PC-9 (cell line): ENCODE measurements around the gene SCN8A. TPM values are rescaled to one million over a fixed set of nuclear protein-coding genes. Genes with fewer than 3 reads are reported as not detected.

ENCODE experiments used
- BruUV-seq: library from RNA; stranded (reverse); fragments of 400-500 nt; replicated peaks from 2 replicates; lab custom pipeline; 2021; lab: Mats Ljungman, UMichigan
- CTCF ChIA-PET: fragments of 300-600 bp; sonication (Branson Sonifier 250); formaldehyde crosslinking; loops from one replicate; lab custom pipeline; 2022; ENCODE audit warnings: antibody characterized with exemption; lab: Charles Lee
- POLR2A ChIA-PET: fragments of 300-600 bp; sonication (Branson Sonifier 250); formaldehyde crosslinking; loops from one replicate; lab custom pipeline; 2022; ENCODE audit warnings: antibody characterized with exemption; ENCODE audit not compliant: unreplicated experiment; lab: Charles Lee
- DNase-seq, 2 experiments: peaks; one replicate each; pipeline versions ENCODE4 v3.0.0 to v3.0.0-alpha.2; 2015 to 2022; ENCODE audit warnings: mixed read lengths in 1 of 2
- H2AFZ ChIP-seq: fragments of 200-600 bp; sonication (generic); 2 replicates; pipeline ENCODE4 v1.8.1; 2017; ENCODE audit warnings: antibody characterized with exemption
- H3F3A ChIP-seq: fragments of 200-600 bp; sonication (generic); 2 replicates; pipeline ENCODE4 v1.8.1; 2017; ENCODE audit warnings: antibody characterized with exemption, mild to moderate bottlenecking, low read depth; ENCODE audit not compliant: insufficient read depth
- H3K27ac ChIP-seq: fragments of 200-600 bp; sonication (generic); 2 replicates; pipeline ENCODE4 v1.6.1; 2016; ENCODE audit warnings: mixed run types
- H3K27me3 ChIP-seq: fragments of 200-600 bp; sonication (generic); 2 replicates; pipeline ENCODE4 v1.6.1; 2016; ENCODE audit warnings: low read depth, mixed run types; ENCODE audit not compliant: insufficient read depth
- H3K36me3 ChIP-seq: fragments of 200-600 bp; sonication (generic); 2 replicates; pipeline ENCODE4 v1.6.1; 2016; ENCODE audit warnings: low read depth, mixed run types
- H3K4me1 ChIP-seq: fragments of 200-600 bp; sonication (generic); replicated peaks from 2 replicates; pipeline ENCODE4 v1.6.1; 2016; ENCODE audit warnings: mixed run types; ENCODE audit not compliant: insufficient read depth
- H3K4me2 ChIP-seq: fragments of 200-600 bp; sonication (generic); 2 replicates; pipeline ENCODE4 v1.6.1; 2017; ENCODE audit warnings: mixed run types
- H3K4me3 ChIP-seq: fragments of 200-600 bp; sonication (generic); 2 replicates; pipeline ENCODE4 v1.6.1; 2016; ENCODE audit warnings: mixed run types
- H3K79me2 ChIP-seq: fragments of 200-600 bp; sonication (generic); 2 replicates; pipeline ENCODE4 v1.6.1; 2017; ENCODE audit warnings: low read depth, mixed run types
- H3K9me2 ChIP-seq: fragments of 200-600 bp; sonication (generic); 2 replicates; pipeline ENCODE4 v1.8.1; 2017; ENCODE audit warnings: mild to moderate bottlenecking; ENCODE audit not compliant: insufficient read depth
- H3K9me3 ChIP-seq: fragments of 200-600 bp; sonication (generic); 2 replicates; pipeline ENCODE4 v1.8.1; 2016; ENCODE audit warnings: low read depth; ENCODE audit not compliant: insufficient read depth
- H4K20me1 ChIP-seq: fragments of 200-600 bp; sonication (generic); 2 replicates; pipeline ENCODE4 v1.8.1; 2017; ENCODE audit not compliant: insufficient read depth
- EZH2 ChIP-seq: fragments of 200-600 bp; sonication (generic); IDR thresholded peaks from 2 replicates; pipeline ENCODE4 v1.8.0; 2017; ENCODE audit warnings: antibody characterized with exemption, low read depth
- intact Hi-C: fragments of 100-400 bp; cut with micrococcal nuclease; formaldehyde crosslinking; loops from one replicate; pipeline ENCODE4 v1.10.0; 2022; ENCODE audit not compliant: unreplicated experiment
- total RNA-seq: library from RNA; stranded (reverse); gene quantifications from 2 replicates; pipeline ENCODE4 v1.2.3, GENCODE V29; 2021
- TF ChIP-seq, protein P1 (sequence below): fragments of 200-600 bp; sonication (generic); conservative IDR thresholded peaks from 2 replicates; pipeline ENCODE4 v1.6.1; 2017; ENCODE audit warnings: mixed run types, antibody characterized with exemption, mild to moderate bottlenecking, moderate library complexity

SCN8A gene
- total RNA-seq, 1 experiment from 2014 or later = 0.17 TPM

DNA sequence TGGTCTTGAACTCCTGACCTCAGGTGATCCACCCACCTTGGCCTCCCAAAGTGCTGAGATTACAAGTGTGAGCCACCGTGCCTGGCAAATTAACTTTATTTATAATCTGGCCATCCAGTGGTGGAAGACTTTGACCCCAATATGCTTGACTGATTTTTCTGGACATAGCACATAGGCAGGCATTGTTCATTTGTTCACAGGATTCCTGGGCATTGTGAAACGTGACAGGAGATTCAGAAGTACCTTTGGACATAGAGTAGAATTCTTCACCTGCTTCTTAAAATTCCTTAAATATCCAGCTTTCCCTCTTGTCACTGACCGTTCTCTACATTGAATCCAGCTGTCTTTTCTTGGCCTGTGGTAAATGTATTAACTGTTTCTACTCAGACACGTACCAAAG, 103.1 kb downstream of the SCN8A start:
- no peaks in the 10 kb centered on the region for H3K4me1 ChIP-seq
- CTCF ChIA-PET = no interaction called here
- POLR2A ChIA-PET = no interaction called here
- peaks cover 89% of the 10 kb centered on the region for H3K27me3 ChIP-seq
- no peak overlapping the region for H3K4me2 ChIP-seq
- no peaks in the 10 kb centered on the region for H3K79me2 ChIP-seq
- intact Hi-C loops = no loop called here
- H3K9me3 ChIP-seq = no peaks in the 10 kb centered on the region
- no peaks in the 10 kb centered on the region for H4K20me1 ChIP-seq
- no TSS peak for BruUV-seq
- no peaks in the 10 kb centered on the region for H3K36me3 ChIP-seq
- no peaks in the 10 kb centered on the region for H3F3A ChIP-seq
- H3K9me2 ChIP-seq = no peaks in the 10 kb centered on the region
- DNase-seq = no peak
- no peak overlapping the region for H3K27ac ChIP-seq
- H2AFZ ChIP-seq = no peak overlapping the region
- no peak for TF ChIP-seq EZH2
- TF ChIP-seq, protein P1, sequence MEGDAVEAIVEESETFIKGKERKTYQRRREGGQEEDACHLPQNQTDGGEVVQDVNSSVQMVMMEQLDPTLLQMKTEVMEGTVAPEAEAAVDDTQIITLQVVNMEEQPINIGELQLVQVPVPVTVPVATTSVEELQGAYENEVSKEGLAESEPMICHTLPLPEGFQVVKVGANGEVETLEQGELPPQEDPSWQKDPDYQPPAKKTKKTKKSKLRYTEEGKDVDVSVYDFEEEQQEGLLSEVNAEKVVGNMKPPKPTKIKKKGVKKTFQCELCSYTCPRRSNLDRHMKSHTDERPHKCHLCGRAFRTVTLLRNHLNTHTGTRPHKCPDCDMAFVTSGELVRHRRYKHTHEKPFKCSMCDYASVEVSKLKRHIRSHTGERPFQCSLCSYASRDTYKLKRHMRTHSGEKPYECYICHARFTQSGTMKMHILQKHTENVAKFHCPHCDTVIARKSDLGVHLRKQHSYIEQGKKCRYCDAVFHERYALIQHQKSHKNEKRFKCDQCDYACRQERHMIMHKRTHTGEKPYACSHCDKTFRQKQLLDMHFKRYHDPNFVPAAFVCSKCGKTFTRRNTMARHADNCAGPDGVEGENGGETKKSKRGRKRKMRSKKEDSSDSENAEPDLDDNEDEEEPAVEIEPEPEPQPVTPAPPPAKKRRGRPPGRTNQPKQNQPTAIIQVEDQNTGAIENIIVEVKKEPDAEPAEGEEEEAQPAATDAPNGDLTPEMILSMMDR = no peak
- H3K4me3 ChIP-seq = no peak overlapping the region

DNA sequence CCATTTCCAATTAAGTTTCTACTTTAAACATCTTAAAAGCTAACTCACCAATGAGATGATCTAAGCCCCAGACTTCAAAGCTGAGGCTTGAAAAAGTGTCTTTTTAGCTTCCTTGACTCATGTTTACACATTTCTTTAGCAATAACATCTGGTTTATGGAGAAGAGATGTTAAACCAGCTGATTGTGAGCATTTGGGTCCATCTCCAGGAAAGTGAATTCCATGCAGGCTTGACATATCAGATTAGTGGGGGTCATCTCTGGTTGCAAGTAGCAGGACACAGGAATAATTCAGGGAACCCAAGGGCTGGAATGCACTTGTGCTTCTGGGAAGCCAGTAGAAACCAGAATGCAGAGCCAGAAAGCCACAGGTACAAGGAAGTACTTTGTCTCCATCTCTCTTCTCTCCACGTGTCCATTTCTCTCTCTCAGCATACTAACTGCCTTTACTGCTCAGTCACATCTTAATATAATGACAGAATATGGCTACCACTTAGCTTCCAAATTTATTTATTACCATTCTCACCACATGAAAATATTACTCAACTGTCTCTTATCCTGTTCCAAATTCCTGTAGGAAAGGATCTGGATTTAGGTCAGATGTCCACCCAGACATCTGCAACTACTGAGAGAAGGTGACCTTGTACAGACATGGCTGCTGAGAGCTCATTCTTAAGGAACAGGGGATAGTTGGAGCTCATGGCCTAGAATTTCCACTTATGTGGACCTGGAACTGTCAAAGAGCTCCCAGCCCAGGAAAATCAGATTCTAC, 104.4 kb downstream of the SCN8A start:
- intact Hi-C loops = no loop called here
- Histone ChIP-seq H3K79me2 (no peaks in the 10 kb centered on the region), H3K4me1 (no peaks in the 10 kb centered on the region), H3K9me2 (no peaks in the 10 kb centered on the region), H3K4me3 (no peak overlapping the region), H3K9me3 (no peaks in the 10 kb centered on the region), H3K27me3 (peaks cover 91% of the 10 kb centered on the region), H3K4me2 (no peak overlapping the region), H3K36me3 (no peaks in the 10 kb centered on the region), H3K27ac (no peak overlapping the region), H2AFZ (no peak overlapping the region), H3F3A (no peaks in the 10 kb centered on the region), H4K20me1 (no peaks in the 10 kb centered on the region)
- no peak for DNase-seq
- CTCF ChIA-PET = no interaction called here
- no TSS peak for BruUV-seq
- TF ChIP-seq, protein P1 = no peak
- TF ChIP-seq EZH2 = no peak
- POLR2A ChIA-PET = no interaction called here

DNA sequence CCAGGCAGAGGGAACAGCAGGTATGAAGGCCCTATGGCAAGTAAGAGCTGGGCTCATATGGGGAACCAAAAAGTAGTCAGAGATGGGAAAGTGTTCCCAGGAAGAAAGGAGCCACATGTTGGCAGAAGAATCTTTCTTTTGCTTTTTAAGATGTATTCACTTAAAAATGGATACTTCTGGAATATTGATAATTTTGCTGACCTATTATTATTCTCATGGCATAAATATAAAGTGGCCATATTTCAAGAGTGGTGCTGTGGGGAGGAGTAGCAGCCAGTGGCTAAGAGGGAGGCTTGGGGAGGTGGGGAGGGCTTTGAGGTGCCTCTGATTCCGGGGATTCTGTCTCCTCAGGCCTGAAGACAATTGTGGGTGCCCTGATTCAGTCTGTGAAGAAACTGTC, 108.2 kb downstream of the SCN8A start:
- no peaks in the 10 kb centered on the region for H3F3A ChIP-seq
- no peak overlapping the region for H3K4me3 ChIP-seq
- no peaks in the 10 kb centered on the region for H3K79me2 ChIP-seq
- POLR2A ChIA-PET = no interaction called here
- H3K4me2 ChIP-seq = no peak overlapping the region
- H2AFZ ChIP-seq = no peak overlapping the region
- no peaks in the 10 kb centered on the region for H3K4me1 ChIP-seq
- no peaks in the 10 kb centered on the region for H4K20me1 ChIP-seq
- H3K9me2 ChIP-seq = no peaks in the 10 kb centered on the region
- CTCF ChIA-PET = no interaction called here
- H3K27me3 ChIP-seq = peaks cover 71% of the 10 kb centered on the region
- BruUV-seq = no TSS peak
- TF ChIP-seq EZH2 = no peak
- TF ChIP-seq, protein P1 = no peak
- no peak for DNase-seq
- H3K36me3 ChIP-seq = no peaks in the 10 kb centered on the region
- intact Hi-C loops = no loop called here
- H3K27ac ChIP-seq = no peak overlapping the region
- H3K9me3 ChIP-seq = no peaks in the 10 kb centered on the region
